SK-N-SH treated with all-trans-retinoic acid at 6 μM for 48 hours (cell line): Measurements from ENCODE around the gene PUM1.

ENCODE experiments used
- ATAC-seq: fragments of 200-7000 bp; cut with Tn5 transposase; 3 replicates; pipeline ENCODE4 v1.9.1; 2020; ENCODE audit warnings: mild to moderate bottlenecking, moderate library complexity
- ARNTL ChIP-seq: fragments of 450-650 bp; formaldehyde crosslinking; IDR thresholded peaks from 2 replicates; pipeline ENCODE4 v1.5.0; 2020; ENCODE audit warnings: low read depth, mild to moderate bottlenecking, moderate library complexity, borderline replicate concordance
- BACH2 ChIP-seq: fragments of 250-450 bp; sonication (Bioruptor Pico); IDR thresholded peaks from 2 replicates; pipeline ENCODE4 v1.9.0; 2021; ENCODE audit warnings: mild to moderate bottlenecking, borderline replicate concordance
- CSDC2 ChIP-seq: fragments of 250-450 bp; sonication (Bioruptor Pico); IDR thresholded peaks from 2 replicates; pipeline ENCODE4 v1.5.0; 2020; ENCODE audit warnings: mild to moderate bottlenecking, moderate library complexity
- CSRNP3 ChIP-seq: fragments of 250-450 bp; sonication (Bioruptor Pico); IDR thresholded peaks from 2 replicates; pipeline ENCODE4 v1.5.1; 2021; ENCODE audit warnings: mild to moderate bottlenecking, moderate library complexity
- ESRRG ChIP-seq: fragments of 250-450 bp; sonication (Bioruptor Pico); IDR thresholded peaks from 2 replicates; pipeline ENCODE4 v1.6.1; 2021; ENCODE audit warnings: mild to moderate bottlenecking
- GLIS3 ChIP-seq: fragments of 250-450 bp; sonication (Bioruptor Pico); IDR thresholded peaks from 2 replicates; pipeline ENCODE4 v1.5.0; 2020; ENCODE audit warnings: mild to moderate bottlenecking, moderate library complexity
- ISL1 ChIP-seq: fragments of 250-450 bp; sonication (Bioruptor Pico); IDR thresholded peaks from 2 replicates; pipeline ENCODE4 v2.1.2; 2022; ENCODE audit warnings: mild to moderate bottlenecking, moderate library complexity
- PATZ1 ChIP-seq: fragments of 250-450 bp; sonication (Bioruptor Pico); IDR thresholded peaks from 2 replicates; pipeline ENCODE4 v1.8.0; 2020; ENCODE audit warnings: mild to moderate bottlenecking, moderate library complexity, borderline replicate concordance
- POU6F1 ChIP-seq: fragments of 250-450 bp; sonication (Bioruptor Pico); IDR thresholded peaks from 2 replicates; pipeline ENCODE4 v1.8.0; 2021; ENCODE audit warnings: low read depth, mild to moderate bottlenecking, moderate library complexity, borderline replicate concordance
- SNAI2 ChIP-seq: fragments of 250-450 bp; sonication (Bioruptor Pico); IDR thresholded peaks from 2 replicates; pipeline ENCODE4 v1.5.0; 2020; ENCODE audit warnings: mild to moderate bottlenecking, moderate library complexity
- TCF4 ChIP-seq: fragments of 250-450 bp; sonication (Bioruptor Pico); IDR thresholded peaks from 2 replicates; pipeline ENCODE4 v1.8.0; 2021; ENCODE audit warnings: mild to moderate bottlenecking, moderate library complexity, borderline replicate concordance
- TOX ChIP-seq: fragments of 250-450 bp; sonication (Bioruptor Pico); IDR thresholded peaks from 2 replicates; pipeline ENCODE4 v1.8.0; 2021; ENCODE audit warnings: mild to moderate bottlenecking, moderate library complexity, borderline replicate concordance
- TSHZ2 ChIP-seq: fragments of 250-450 bp; sonication (Bioruptor Pico); IDR thresholded peaks from 2 replicates; pipeline ENCODE4 v1.5.0; 2020; ENCODE audit warnings: mild to moderate bottlenecking, moderate library complexity
- ZC3H10 ChIP-seq: fragments of 250-450 bp; sonication (Bioruptor Pico); IDR thresholded peaks from 2 replicates; pipeline ENCODE4 v1.5.1; 2021; ENCODE audit warnings: mild to moderate bottlenecking, moderate library complexity
- ZFP3 ChIP-seq: fragments of 250-450 bp; sonication (Bioruptor Pico); IDR thresholded peaks from 2 replicates; pipeline ENCODE4 v1.5.0; 2020; ENCODE audit warnings: mild to moderate bottlenecking, moderate library complexity
- ZNF565 ChIP-seq: fragments of 450-650 bp; formaldehyde crosslinking; conservative IDR thresholded peaks from 2 replicates; pipeline ENCODE4 v1.5.0; 2020; ENCODE audit warnings: low read depth, mild to moderate bottlenecking, moderate library complexity
- ZNF70 ChIP-seq: fragments of 450-650 bp; formaldehyde crosslinking; IDR thresholded peaks from 2 replicates; pipeline ENCODE4 v1.5.0; 2020; ENCODE audit warnings: mild to moderate bottlenecking, moderate library complexity
- ZNF8 ChIP-seq: fragments of 450-650 bp; formaldehyde crosslinking; IDR thresholded peaks from 2 replicates; pipeline ENCODE4 v1.5.0; 2020; ENCODE audit warnings: mild to moderate bottlenecking, moderate library complexity

Gene PUM1

GRCh38 chr1:30997463-30998057 lies 68.0 kb downstream of the PUM1 start:
- no peak for TF ChIP-seq GLIS3 (CRISPR knock-in tag)
- TF ChIP-seq TCF4 (CRISPR knock-in tag): no peak
- TF ChIP-seq SNAI2 (CRISPR knock-in tag): no peak
- no peak for TF ChIP-seq CSRNP3 (CRISPR knock-in tag)
- TF ChIP-seq POU6F1 (CRISPR knock-in tag): no peak
- no peak for TF ChIP-seq ZNF565 (CRISPR knock-in tag)
- TF ChIP-seq CSDC2 (CRISPR knock-in tag): no peak
- no peak for TF ChIP-seq TSHZ2
- no peak for TF ChIP-seq ZNF70 (CRISPR knock-in tag)
- no peak for ATAC-seq

GRCh38 chr1:30995990-30996612 lies 69.4 kb downstream of the PUM1 start:
- no peak for TF ChIP-seq TCF4 (CRISPR knock-in tag)
- TF ChIP-seq ESRRG (CRISPR knock-in tag): no peak
- no peak for TF ChIP-seq ZNF8 (CRISPR knock-in tag)
- no peak for TF ChIP-seq ARNTL (CRISPR knock-in tag)
- TF ChIP-seq ZNF565 (CRISPR knock-in tag): no peak
- no peak for TF ChIP-seq BACH2 (CRISPR knock-in tag)
- ATAC-seq: no peak

GRCh38 chr1:30991862-30992606 lies 73.5 kb downstream of the PUM1 start:
- 0 out of 2 replicates have a peak, but pooled peaks have one; percentile 33 for TF ChIP-seq TOX (CRISPR knock-in tag)
- TF ChIP-seq CSRNP3 (CRISPR knock-in tag): no peak
- peak; percentile 70 for TF ChIP-seq ZNF70 (CRISPR knock-in tag)
- TF ChIP-seq ZFP3: no peak
- TF ChIP-seq ZC3H10 (CRISPR knock-in tag): peak; percentile 19; the same call in 1 of the 2 replicates
- TF ChIP-seq GLIS3 (CRISPR knock-in tag): no peak
- TF ChIP-seq, all 23 proteins: peak for 3
- peak; percentile 63 for ATAC-seq

GRCh38 chr1:30990591-30990990 lies 74.9 kb downstream of the PUM1 start:
- ATAC-seq: no peak
- TF ChIP-seq ZNF565 (CRISPR knock-in tag) (no peak), SNAI2 (CRISPR knock-in tag) (no peak), CSDC2 (CRISPR knock-in tag) (no peak), ISL1 (CRISPR knock-in tag) (no peak), ZC3H10 (CRISPR knock-in tag) (no peak), POU6F1 (CRISPR knock-in tag) (no peak), ARNTL (CRISPR knock-in tag) (no peak), PATZ1 (CRISPR knock-in tag) (no peak), TSHZ2 (no peak), TOX (CRISPR knock-in tag) (no peak)
